Measurements from ENCODE around the gene KAZN.

KAZN gene

DNA sequence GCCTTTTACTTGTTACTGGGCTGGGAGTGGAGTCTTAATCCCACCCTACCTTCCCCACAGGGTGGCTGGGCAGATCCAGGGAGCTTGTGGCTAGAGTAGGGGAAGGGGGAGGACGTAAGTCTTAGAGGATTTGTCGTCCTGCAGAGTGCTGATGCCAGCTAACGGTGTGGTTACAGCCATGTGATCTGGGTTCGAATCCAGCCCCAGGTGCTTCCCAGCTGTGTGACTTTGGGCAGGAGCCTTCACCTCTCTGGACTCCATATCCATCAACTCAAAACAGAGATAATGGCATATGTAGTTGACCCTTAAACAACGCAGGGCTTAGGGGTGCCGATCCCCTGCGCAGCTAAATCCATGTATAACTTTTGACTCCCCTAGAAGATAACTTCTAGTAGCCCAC, 446.6 kb downstream of the KAZN start:
- Histone ChIP-seq H3K27ac (ENCODE audit: low read length) (no peak overlapping the region), H3K9me3 (ENCODE audit: control insufficient read depth, low read depth, low read length) (no peaks in the 10 kb centered on the region), H3K27me3 (ENCODE audit: control insufficient read depth, insufficient read depth, low read length) (no peaks in the 10 kb centered on the region), H3K36me3 (ENCODE audit: control insufficient read depth, low read depth, low read length) (no peaks in the 10 kb centered on the region), H3K4me1 (ENCODE audit: control insufficient read depth, low read depth, low read length) (no peaks in the 10 kb centered on the region), H3K4me3 (ENCODE audit: low read length) (no peak overlapping the region), H3K9ac (ENCODE audit: low read length) (no peak overlapping the region)

DNA sequence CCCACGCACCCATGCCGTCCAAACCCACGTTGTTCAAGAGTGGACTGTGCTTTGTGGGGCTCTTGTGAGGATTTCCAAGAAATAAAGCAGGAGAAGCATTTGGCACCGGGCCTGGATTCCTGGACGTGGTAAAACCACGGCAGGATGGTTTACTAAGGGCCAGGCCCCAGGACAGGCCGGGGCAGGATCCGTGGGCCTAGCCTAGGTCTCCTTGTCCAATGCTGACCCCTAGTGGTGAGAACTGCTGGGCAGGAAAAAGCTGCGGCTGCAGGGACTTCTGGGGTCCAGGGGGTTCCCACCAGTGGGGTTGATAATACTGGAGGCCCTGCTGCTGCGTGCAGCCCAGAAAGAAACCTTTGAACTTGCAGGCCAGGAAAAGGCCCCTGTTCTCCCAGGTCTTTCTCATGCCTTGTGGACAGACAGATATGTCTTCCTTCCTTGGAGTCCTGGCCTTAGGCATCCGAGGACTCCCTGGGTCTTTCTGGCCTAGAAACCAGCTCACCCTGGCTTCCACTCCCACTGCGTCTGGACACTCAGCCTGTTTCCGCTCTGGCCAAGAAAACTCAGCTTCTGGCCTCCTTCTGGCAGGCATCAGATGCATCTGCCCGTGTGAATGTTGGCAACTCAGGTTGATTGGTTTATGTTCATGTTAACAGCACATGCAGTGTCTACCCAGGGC, 448.1 kb downstream of the KAZN start:
- Histone ChIP-seq H3K27ac (ENCODE audit: low read length) (no peak overlapping the region), H3K9me3 (ENCODE audit: control insufficient read depth, low read depth, low read length) (no peaks in the 10 kb centered on the region), H3K27me3 (ENCODE audit: control insufficient read depth, insufficient read depth, low read length) (no peaks in the 10 kb centered on the region), H3K4me1 (ENCODE audit: control insufficient read depth, low read depth, low read length) (no peaks in the 10 kb centered on the region), H3K4me3 (ENCODE audit: low read length) (no peak overlapping the region), H3K9ac (ENCODE audit: low read length) (no peak overlapping the region), H3K36me3 (ENCODE audit: control insufficient read depth, low read depth, low read length) (no peaks in the 10 kb centered on the region)

DNA sequence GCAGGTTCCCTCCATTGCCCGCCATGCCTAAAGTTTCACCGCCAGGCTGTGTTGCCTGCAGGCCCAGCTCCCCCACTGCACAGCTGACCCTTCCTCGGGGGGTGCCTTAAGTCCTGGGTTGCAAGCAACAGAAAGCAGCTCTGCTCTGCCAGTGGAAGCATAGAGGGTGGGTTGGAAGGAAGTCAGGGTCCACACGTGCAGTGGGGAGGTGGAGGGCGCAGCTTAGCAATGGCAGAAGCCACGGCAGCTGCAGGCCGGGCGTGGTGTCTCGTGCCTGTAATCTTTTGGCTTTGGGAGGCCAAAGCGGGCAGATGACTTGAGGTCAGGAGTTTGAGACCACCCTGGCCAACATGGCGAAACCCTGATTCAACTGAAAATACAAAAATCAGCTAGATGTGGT, 448.8 kb downstream of the KAZN start:
- H3K4me3 ChIP-seq (ENCODE audit: low read length): no peak overlapping the region
- H3K36me3 ChIP-seq (ENCODE audit: control insufficient read depth, low read depth, low read length): no peaks in the 10 kb centered on the region
- H3K27ac ChIP-seq (ENCODE audit: low read length): no peak overlapping the region
- H3K9ac ChIP-seq (ENCODE audit: low read length): no peak overlapping the region
- H3K27me3 ChIP-seq (ENCODE audit: control insufficient read depth, insufficient read depth, low read length): no peaks in the 10 kb centered on the region
- H3K9me3 ChIP-seq (ENCODE audit: control insufficient read depth, low read depth, low read length): no peaks in the 10 kb centered on the region
- H3K4me1 ChIP-seq (ENCODE audit: control insufficient read depth, low read depth, low read length): no peaks in the 10 kb centered on the region

DNA sequence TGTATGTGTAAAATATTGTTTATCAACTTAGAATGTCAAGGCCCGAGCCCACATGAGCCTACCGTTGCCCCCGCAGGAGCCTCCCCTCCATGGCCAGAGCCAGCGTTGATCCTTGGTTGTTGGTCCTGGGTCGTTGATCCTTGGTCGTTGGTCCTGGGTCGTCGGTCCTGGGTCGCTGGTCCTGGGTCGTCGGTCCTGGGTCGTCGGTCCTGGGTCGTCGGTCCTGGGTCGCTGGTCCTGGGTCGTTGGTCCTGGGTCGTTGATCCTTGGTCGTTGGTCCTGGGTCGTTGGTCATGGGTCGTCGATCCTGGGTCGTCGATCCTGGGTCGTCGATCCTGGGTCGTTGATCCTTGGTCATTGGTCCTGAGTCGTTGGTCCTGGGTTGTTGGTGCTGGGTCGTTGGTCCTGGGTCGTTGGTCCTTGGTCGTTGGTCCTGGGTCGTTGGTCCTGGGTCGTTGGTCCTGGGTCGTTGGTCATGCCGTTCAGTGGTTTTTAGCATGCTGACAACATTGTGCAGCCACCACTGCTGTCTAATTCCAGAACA, 450.0 kb downstream of the KAZN start:
- H3K27me3 ChIP-seq (ENCODE audit: control insufficient read depth, insufficient read depth, low read length): no peaks in the 10 kb centered on the region
- H3K4me3 ChIP-seq (ENCODE audit: low read length): no peak overlapping the region
- H3K36me3 ChIP-seq (ENCODE audit: control insufficient read depth, low read depth, low read length): no peaks in the 10 kb centered on the region
- H3K4me1 ChIP-seq (ENCODE audit: control insufficient read depth, low read depth, low read length): peaks cover 7% of the 10 kb centered on the region
- H3K9me3 ChIP-seq (ENCODE audit: control insufficient read depth, low read depth, low read length): no peaks in the 10 kb centered on the region
- H3K9ac ChIP-seq (ENCODE audit: low read length): no peak overlapping the region
- H3K27ac ChIP-seq (ENCODE audit: low read length): no peak overlapping the region

DNA sequence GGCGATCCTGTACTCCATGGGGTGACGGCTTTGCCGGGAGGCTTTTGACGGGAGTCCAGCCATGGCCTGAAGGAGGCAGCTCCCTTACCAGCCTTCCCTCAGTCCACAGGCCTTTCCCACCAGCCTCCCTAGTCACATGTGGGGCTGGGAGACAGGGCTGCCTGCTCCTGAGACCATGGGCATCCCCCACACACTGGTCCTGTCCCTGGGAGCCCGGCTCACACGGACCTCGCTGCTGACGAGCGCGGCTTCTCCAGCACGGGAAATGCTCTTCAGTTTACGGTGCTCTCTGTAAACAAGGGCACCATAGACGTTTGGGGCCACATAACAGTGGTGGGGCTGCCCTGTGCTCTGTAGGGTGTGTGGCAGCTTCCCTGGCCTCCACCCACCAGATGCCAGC, 450.6 kb downstream of the KAZN start:
- no peak overlapping the region for H3K4me3 ChIP-seq (ENCODE audit: low read length)
- no peak overlapping the region for H3K27ac ChIP-seq (ENCODE audit: low read length)
- H3K27me3 ChIP-seq (ENCODE audit: control insufficient read depth, insufficient read depth, low read length): no peaks in the 10 kb centered on the region
- H3K9ac ChIP-seq (ENCODE audit: low read length): no peak overlapping the region
- H3K9me3 ChIP-seq (ENCODE audit: control insufficient read depth, low read depth, low read length): no peaks in the 10 kb centered on the region
- H3K36me3 ChIP-seq (ENCODE audit: control insufficient read depth, low read depth, low read length): no peaks in the 10 kb centered on the region
- H3K4me1 ChIP-seq (ENCODE audit: control insufficient read depth, low read depth, low read length): peaks cover 10% of the 10 kb centered on the region

DNA sequence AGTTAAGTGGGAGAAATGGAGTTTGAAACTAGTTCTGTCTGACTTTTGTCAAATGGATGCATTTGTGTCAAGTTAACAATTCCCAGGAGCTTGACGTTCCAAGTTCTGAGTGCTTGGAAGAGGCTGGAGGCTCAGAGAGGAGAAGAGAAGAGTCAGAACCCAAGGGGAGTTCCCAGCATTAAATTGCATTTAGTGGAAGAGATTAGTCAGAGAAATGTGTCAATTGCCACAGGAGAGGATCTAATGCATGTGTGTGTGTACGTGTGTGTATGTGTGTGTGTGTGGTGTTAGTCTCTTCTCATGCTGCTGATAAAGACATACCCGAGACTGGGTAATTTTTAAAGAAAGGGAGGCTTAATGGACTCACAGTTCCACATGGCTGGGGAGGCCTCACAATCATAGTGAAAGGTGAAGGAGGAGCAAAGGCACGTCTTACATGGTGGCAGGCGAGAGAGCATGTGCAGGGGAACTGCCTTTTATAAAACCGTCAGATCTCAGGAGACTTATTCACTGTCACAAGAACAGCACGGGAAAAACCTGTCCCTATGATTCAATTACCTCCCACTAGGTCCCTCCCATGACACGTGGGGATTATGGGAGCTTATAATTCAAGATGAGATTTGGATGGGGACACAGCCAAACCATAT, 453.5 kb downstream of the KAZN start:
- H3K27me3 ChIP-seq (ENCODE audit: control insufficient read depth, insufficient read depth, low read length): no peaks in the 10 kb centered on the region
- H3K27ac ChIP-seq (ENCODE audit: low read length): no peak overlapping the region
- H3K36me3 ChIP-seq (ENCODE audit: control insufficient read depth, low read depth, low read length): no peaks in the 10 kb centered on the region
- H3K9ac ChIP-seq (ENCODE audit: low read length): no peak overlapping the region
- no peak overlapping the region for H3K4me3 ChIP-seq (ENCODE audit: low read length)
- peaks cover 10% of the 10 kb centered on the region for H3K4me1 ChIP-seq (ENCODE audit: control insufficient read depth, low read depth, low read length)
- H3K9me3 ChIP-seq (ENCODE audit: control insufficient read depth, low read depth, low read length): no peaks in the 10 kb centered on the region

DNA sequence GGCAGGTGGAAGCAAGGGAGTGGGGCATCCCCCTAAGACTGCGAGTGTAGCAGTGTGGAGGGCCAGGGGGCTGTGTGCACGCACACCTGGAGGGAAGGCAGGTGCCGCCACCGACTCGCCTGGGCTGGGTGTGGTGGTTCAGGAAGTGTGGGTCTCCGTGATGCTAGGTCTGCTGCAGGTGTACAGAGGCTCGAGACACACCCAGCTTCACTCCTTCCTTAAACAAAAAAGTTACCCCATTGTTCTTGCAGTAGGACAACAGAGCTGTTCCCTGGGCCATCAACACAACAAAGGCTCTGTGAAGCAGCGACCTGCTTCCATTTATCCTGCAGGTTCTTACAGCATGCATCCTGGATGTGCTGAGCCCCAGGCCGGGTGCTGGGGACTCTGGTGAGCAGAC, 454.7 kb downstream of the KAZN start:
- H3K9ac ChIP-seq (ENCODE audit: low read length): no peak overlapping the region
- H3K36me3 ChIP-seq (ENCODE audit: control insufficient read depth, low read depth, low read length): no peaks in the 10 kb centered on the region
- no peak overlapping the region for H3K27ac ChIP-seq (ENCODE audit: low read length)
- H3K4me1 ChIP-seq (ENCODE audit: control insufficient read depth, low read depth, low read length): peaks cover 10% of the 10 kb centered on the region
- H3K9me3 ChIP-seq (ENCODE audit: control insufficient read depth, low read depth, low read length): no peaks in the 10 kb centered on the region
- H3K27me3 ChIP-seq (ENCODE audit: control insufficient read depth, insufficient read depth, low read length): no peaks in the 10 kb centered on the region
- no peak overlapping the region for H3K4me3 ChIP-seq (ENCODE audit: low read length)

DNA sequence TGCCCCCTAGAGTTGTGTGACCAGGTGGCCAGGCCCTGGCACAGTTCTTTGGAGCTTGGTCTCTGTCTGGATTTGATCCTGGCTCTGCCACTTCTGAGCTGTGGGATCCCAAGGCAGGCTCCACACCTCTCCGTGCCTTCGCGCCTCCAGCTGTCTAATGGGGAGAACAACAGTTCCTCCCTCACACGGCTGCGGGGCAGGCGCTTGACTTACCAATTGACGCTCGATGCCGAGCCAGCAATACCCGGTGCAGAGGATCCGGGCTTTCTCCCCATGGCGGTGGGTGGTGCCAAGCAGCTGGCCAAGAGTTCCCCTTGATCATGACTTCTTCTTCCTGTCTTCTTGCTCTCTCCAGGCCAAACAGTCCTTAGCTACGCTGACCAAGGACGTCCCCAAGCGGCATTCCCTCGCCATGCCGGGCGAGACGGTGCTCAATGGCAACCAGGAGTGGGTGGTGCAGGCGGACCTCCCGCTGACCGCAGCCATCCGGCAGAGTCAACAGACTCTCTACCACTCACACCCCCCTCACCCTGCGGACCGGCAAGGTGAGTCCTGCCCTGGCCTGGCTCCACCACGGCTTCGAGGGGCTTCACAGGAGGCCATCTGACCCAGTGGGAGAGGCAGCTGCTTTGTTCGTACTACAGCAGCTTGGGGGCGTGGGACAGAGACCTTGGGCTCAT, 457.4 kb downstream of the KAZN start:
- Histone ChIP-seq H3K9ac (ENCODE audit: low read length) (no peak overlapping the region), H3K9me3 (ENCODE audit: control insufficient read depth, low read depth, low read length) (no peaks in the 10 kb centered on the region), H3K27me3 (ENCODE audit: control insufficient read depth, insufficient read depth, low read length) (no peaks in the 10 kb centered on the region), H3K4me1 (ENCODE audit: control insufficient read depth, low read depth, low read length) (peaks cover 10% of the 10 kb centered on the region), H3K27ac (ENCODE audit: low read length) (no peak overlapping the region), H3K36me3 (ENCODE audit: control insufficient read depth, low read depth, low read length) (no peaks in the 10 kb centered on the region), H3K4me3 (ENCODE audit: low read length) (no peak overlapping the region)

DNA sequence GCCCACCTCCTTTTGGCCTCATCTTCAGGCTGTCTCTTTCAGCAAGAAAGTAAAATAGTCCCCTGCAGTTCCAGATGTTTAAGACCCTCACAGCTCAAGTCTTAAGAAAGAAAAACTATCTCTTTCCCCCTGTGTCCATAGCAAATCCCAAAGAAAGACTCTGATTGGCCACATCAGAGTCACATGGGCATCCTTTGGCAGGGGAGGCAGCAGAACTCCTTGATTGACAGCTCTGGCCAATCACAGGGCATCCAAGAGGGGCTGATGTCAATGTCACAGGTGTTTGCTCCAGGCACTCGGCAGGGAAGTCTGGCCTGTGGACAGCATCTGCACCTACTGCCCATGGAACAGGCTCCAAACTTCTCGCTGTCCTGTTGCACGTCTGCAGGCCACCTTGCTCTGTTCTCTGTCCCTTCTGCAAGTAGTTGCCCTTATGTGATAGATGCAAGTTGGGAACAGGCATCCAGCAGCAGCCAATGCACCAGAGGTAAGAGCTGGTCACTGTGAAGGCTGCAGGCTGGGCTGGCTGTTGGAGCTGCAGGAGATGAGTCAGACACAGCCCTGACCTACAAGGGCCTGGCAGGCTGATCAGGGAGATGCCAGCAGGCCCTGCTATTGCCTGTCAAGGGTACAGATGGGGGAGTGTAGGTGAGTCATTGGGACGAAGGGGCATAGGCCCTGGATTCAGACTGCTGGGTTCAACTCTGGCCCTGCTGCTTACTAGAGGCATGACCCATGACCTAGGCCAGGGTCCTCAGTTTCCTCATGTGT, 458.2 kb downstream of the KAZN start:
- Histone ChIP-seq H3K36me3 (ENCODE audit: control insufficient read depth, low read depth, low read length) (no peaks in the 10 kb centered on the region), H3K27me3 (ENCODE audit: control insufficient read depth, insufficient read depth, low read length) (no peaks in the 10 kb centered on the region), H3K27ac (ENCODE audit: low read length) (no peak overlapping the region), H3K9me3 (ENCODE audit: control insufficient read depth, low read depth, low read length) (no peaks in the 10 kb centered on the region), H3K9ac (ENCODE audit: low read length) (no peak overlapping the region), H3K4me3 (ENCODE audit: low read length) (no peak overlapping the region), H3K4me1 (ENCODE audit: control insufficient read depth, low read depth, low read length) (peaks cover 10% of the 10 kb centered on the region)

DNA sequence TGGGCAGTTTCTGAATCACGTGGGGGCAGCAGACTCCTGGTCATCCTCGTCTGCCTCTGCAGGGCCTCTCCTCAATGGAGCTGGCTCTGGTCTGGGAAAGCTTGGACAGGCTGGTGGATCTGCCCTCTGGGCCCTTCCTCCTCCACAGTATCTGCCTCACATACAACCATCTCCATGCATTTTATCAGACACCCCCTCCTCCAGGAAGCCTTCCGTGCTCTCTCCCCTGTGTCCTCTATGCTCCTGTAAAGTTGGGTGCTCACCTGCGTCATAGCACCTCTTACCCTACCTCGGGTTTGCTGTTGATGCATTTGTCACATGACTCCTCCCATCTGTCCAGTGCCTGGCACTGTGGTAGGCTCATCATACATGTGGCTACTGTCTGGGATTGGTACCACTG, 459.3 kb downstream of the KAZN start:
- H3K27ac ChIP-seq (ENCODE audit: low read length): no peak overlapping the region
- H3K4me3 ChIP-seq (ENCODE audit: low read length): no peak overlapping the region
- H3K9me3 ChIP-seq (ENCODE audit: control insufficient read depth, low read depth, low read length): no peaks in the 10 kb centered on the region
- peaks cover 10% of the 10 kb centered on the region for H3K4me1 ChIP-seq (ENCODE audit: control insufficient read depth, low read depth, low read length)
- H3K9ac ChIP-seq (ENCODE audit: low read length): no peak overlapping the region
- H3K27me3 ChIP-seq (ENCODE audit: control insufficient read depth, insufficient read depth, low read length): no peaks in the 10 kb centered on the region
- H3K36me3 ChIP-seq (ENCODE audit: control insufficient read depth, low read depth, low read length): no peaks in the 10 kb centered on the region

DNA sequence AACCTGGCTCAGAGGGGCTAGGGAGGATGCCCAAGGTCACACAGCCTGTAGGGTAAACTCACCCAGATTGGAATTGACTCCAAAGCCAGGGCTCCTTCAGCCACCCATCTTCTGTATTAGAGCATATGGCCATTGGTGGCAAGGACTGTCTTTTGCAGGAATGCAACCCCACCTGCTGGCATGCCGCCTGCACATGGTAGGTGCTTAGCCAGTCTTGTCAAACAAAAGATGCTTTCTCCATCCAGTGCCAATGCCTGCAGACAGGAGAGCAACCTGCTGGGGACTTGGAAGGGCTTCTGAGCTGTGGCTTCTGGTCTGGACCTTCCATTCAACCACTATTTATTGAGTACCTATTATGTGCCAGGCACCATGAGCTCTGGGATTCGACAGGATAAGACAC, 459.8 kb downstream of the KAZN start:
- H3K9ac ChIP-seq (ENCODE audit: low read length): no peak overlapping the region
- H3K27me3 ChIP-seq (ENCODE audit: control insufficient read depth, insufficient read depth, low read length): no peaks in the 10 kb centered on the region
- no peaks in the 10 kb centered on the region for H3K36me3 ChIP-seq (ENCODE audit: control insufficient read depth, low read depth, low read length)
- no peaks in the 10 kb centered on the region for H3K9me3 ChIP-seq (ENCODE audit: control insufficient read depth, low read depth, low read length)
- H3K4me1 ChIP-seq (ENCODE audit: control insufficient read depth, low read depth, low read length): peaks cover 6% of the 10 kb centered on the region
- no peak overlapping the region for H3K4me3 ChIP-seq (ENCODE audit: low read length)
- no peak overlapping the region for H3K27ac ChIP-seq (ENCODE audit: low read length)

Data from iPS-18a (cell line).